Skin epidermis (tissue), 12 donors: ENCODE results near the gene SLC28A1.
"Not testable (repeated sequence)": the region's sequence is repeated elsewhere in the genome, so short reads cannot be mapped to it uniquely, and the experiment has no call there.

Source experiments
- H3K27ac ChIP-seq, 21 experiments: fragments of 200-600 bp; sonication (generic) in 11 of 21; one replicate each; pipeline ENCODE4 v1.5.0; 2020; ENCODE audit warnings: mild to moderate bottlenecking in 3 of 21, inconsistent platforms in 2 of 21, moderate library complexity in 2 of 21
- H3K4me3 ChIP-seq, 7 experiments: fragments of 200-600 bp; sonication (generic) in 2 of 7; one replicate each; pipeline ENCODE4 v1.5.0; 2020; ENCODE audit warnings: inconsistent platforms in 2 of 7, mild to moderate bottlenecking in 2 of 7, moderate library complexity in 1 of 7

The SLC28A1 gene

GRCh38 chr15:84883916-84884781 is at the start of gene SLC28A1:
Gene SLC28A1, plus strand, starts transcription at chr15:84884662. Its CDS starts 3,099 bp downstream, at chr15:84887761.
- no peak within 1 kb of the TSS for H3K4me3 ChIP-seq
- H3K27ac ChIP-seq = no peak within 1 kb of the TSS

- Histone ChIP-seq H3K27ac (no peak overlapping the region), H3K4me3 (no peak overlapping the region)
Observed at GRCh38 chr15:84834969-84835368, 49.5 kb upstream of the SLC28A1 start.

- Histone ChIP-seq H3K27ac (no peak overlapping the region), H3K4me3 (no peak overlapping the region)
Observed at GRCh38 chr15:84835661-84836337, 48.7 kb upstream of the SLC28A1 start.

GRCh38 chr15:84836844-84837243 is 47.6 kb upstream of the SLC28A1 start:
- no peak overlapping the region for H3K4me3 ChIP-seq
- H3K27ac ChIP-seq = no peak overlapping the region

- H3K27ac ChIP-seq = no peak overlapping the region
- no peak overlapping the region for H3K4me3 ChIP-seq
Observed at GRCh38 chr15:84839714-84840113, 44.7 kb upstream of the SLC28A1 start.

GRCh38 chr15:84840255-84840654 is 44.2 kb upstream of the SLC28A1 start:
- Histone ChIP-seq H3K4me3 (no peak overlapping the region), H3K27ac (peak overlapping the region in 2 of 21 experiments; percentile 18 to 41)

- Histone ChIP-seq H3K27ac (peak overlapping the region in 1 of 21 experiments; percentile 18), H3K4me3 (no peak overlapping the region)
Observed at GRCh38 chr15:84840741-84841429, 43.6 kb upstream of the SLC28A1 start.

- no peak overlapping the region for H3K4me3 ChIP-seq
- no peak overlapping the region for H3K27ac ChIP-seq
Observed at GRCh38 chr15:84842781-84843180, 41.7 kb upstream of the SLC28A1 start.

GRCh38 chr15:84844964-84845363 is 39.5 kb upstream of the SLC28A1 start:
- Histone ChIP-seq H3K27ac (no peak overlapping the region), H3K4me3 (no peak overlapping the region)

GRCh38 chr15:84845631-84846030 is 38.8 kb upstream of the SLC28A1 start:
- H3K27ac ChIP-seq, H3K4me3 ChIP-seq: not testable (repeated sequence)

GRCh38 chr15:84846269-84846668 is 38.2 kb upstream of the SLC28A1 start:
- H3K27ac ChIP-seq = no peak overlapping the region
- H3K4me3 ChIP-seq = no peak overlapping the region

GRCh38 chr15:84847382-84847781 is 37.1 kb upstream of the SLC28A1 start:
- no peak overlapping the region for H3K4me3 ChIP-seq
- H3K27ac ChIP-seq = no peak overlapping the region

- H3K27ac ChIP-seq = no peak overlapping the region
Observed at GRCh38 chr15:84852212-84852611, 32.2 kb upstream of the SLC28A1 start.

GRCh38 chr15:84855136-84855535 is 29.3 kb upstream of the SLC28A1 start:
- H3K4me3 ChIP-seq = no peak overlapping the region
- no peak overlapping the region for H3K27ac ChIP-seq

More at GRCh38 chr15:84852212-84852611, 32.2 kb upstream of the SLC28A1 start:
- H3K4me3 ChIP-seq = no peak overlapping the region

GRCh38 chr15:84855765-84856164 is 28.7 kb upstream of the SLC28A1 start:
- H3K27ac ChIP-seq = no peak overlapping the region

GRCh38 chr15:84856731-84857417 is 27.6 kb upstream of the SLC28A1 start:
- Histone ChIP-seq H3K4me3 (no peak overlapping the region), H3K27ac (no peak overlapping the region)

More at GRCh38 chr15:84855765-84856164, 28.7 kb upstream of the SLC28A1 start:
- no peak overlapping the region for H3K4me3 ChIP-seq

GRCh38 chr15:84857418-84858004 is 27.0 kb upstream of the SLC28A1 start:
- Histone ChIP-seq H3K27ac (peak overlapping the region in 1 of 21 experiments; percentile 44), H3K4me3 (no peak overlapping the region)

- no peak overlapping the region for H3K4me3 ChIP-seq
- H3K27ac ChIP-seq = peak overlapping the region in 5 of 21 experiments; percentile 44 to 73 (median 63)
Observed at GRCh38 chr15:84858231-84858630, 26.2 kb upstream of the SLC28A1 start.

GRCh38 chr15:84859144-84859543 is 25.3 kb upstream of the SLC28A1 start:
- Histone ChIP-seq H3K27ac (peak overlapping the region in 6 of 21 experiments; percentile 29 to 73 (median 58)), H3K4me3 (no peak overlapping the region)
